Activated T-helper 1 cell treated with anti-CD3 and anti-CD28 coated beads, Interleukin-12 subunit alpha, Interleukin-12 subunit beta, Interleukin-2, Interleukin-4 antibody, amounts not matched to agents 30 ng/mL and 10 ng/mL and 1 ng/mL, durations not matched to agents 14 hours and 24 hours and 36 hours (primary cell): Measurements from ENCODE around the gene GGA2. TPM values are rescaled to one million over a fixed set of nuclear protein-coding genes. Genes with fewer than 3 reads are reported as not detected.

ENCODE experiments used
- DNase-seq: peaks from one replicate; pipeline ENCODE4 v3.0.0; 2021; ENCODE audit warnings: low spot score
- H3K27ac Mint-ChIP-seq: one replicate; pipeline ENCODE4 v1.8.0; 2021; ENCODE audit warnings: mild to moderate bottlenecking, mixed read lengths
- H3K27me3 Mint-ChIP-seq: one replicate; pipeline ENCODE4 v1.8.0; 2022; ENCODE audit warnings: mild to moderate bottlenecking, moderate library complexity, mixed read lengths; ENCODE audit not compliant: insufficient read depth
- H3K36me3 Mint-ChIP-seq: one replicate; pipeline ENCODE4 v1.8.0; 2021; ENCODE audit warnings: low read depth, mixed read lengths
- H3K4me1 Mint-ChIP-seq: one replicate; pipeline ENCODE4 v1.8.0; 2021; ENCODE audit warnings: low read depth, mixed read lengths
- H3K4me3 Mint-ChIP-seq: one replicate; pipeline ENCODE4 v1.8.0; 2021; ENCODE audit warnings: mild to moderate bottlenecking, moderate library complexity, mixed read lengths
- H3K9me3 Mint-ChIP-seq: one replicate; pipeline ENCODE4 v1.8.0; 2021; ENCODE audit warnings: mixed read lengths
- intact Hi-C: fragments of 100-400 bp; cut with micrococcal nuclease; formaldehyde crosslinking; loops from one replicate; pipeline ENCODE4 v1.15.1; 2024
- total RNA-seq: library from RNA; stranded (reverse); gene quantifications from 2 replicates; pipeline ENCODE4 v1.2.3, GENCODE V29; 2022

The GGA2 gene
- total RNA-seq, 1 donor from 2014 or later = 106 TPM

DNA sequence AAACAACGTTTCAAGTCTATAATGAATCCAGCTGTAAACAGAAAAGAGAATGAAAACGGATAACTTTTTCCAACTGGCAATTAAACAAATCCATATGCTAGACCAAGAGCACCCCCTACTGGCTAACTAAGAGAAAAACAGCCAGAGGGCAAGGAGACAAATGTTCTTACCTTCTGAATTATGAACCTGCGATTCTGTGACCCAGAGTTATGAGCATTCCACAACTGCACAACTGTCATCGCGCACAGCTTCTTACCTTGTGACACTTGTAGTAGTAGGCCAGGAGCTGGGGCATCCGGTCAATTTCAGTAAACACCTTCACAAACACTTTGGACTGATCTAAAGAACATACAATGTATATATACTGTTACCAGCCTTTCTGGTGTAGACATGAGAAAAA lies 75.9 kb downstream of the GGA2 start:
- intact Hi-C loops = loop anchor here (1.0 to 10.0 kb wide), 4 partner anchors 18 to 370 kb away; partner anchors contain the start of genes COG7 and SCNN1G
- H3K4me1 Mint-ChIP-seq = no peaks in the 10 kb centered on the region
- H3K9me3 Mint-ChIP-seq = no peaks in the 10 kb centered on the region
- DNase-seq = no peak
- no peak overlapping the region for H3K27ac Mint-ChIP-seq
- peaks cover 30% of the 10 kb centered on the region for H3K36me3 Mint-ChIP-seq
- H3K4me3 Mint-ChIP-seq = no peak overlapping the region
- H3K27me3 Mint-ChIP-seq = no peaks in the 10 kb centered on the region

DNA sequence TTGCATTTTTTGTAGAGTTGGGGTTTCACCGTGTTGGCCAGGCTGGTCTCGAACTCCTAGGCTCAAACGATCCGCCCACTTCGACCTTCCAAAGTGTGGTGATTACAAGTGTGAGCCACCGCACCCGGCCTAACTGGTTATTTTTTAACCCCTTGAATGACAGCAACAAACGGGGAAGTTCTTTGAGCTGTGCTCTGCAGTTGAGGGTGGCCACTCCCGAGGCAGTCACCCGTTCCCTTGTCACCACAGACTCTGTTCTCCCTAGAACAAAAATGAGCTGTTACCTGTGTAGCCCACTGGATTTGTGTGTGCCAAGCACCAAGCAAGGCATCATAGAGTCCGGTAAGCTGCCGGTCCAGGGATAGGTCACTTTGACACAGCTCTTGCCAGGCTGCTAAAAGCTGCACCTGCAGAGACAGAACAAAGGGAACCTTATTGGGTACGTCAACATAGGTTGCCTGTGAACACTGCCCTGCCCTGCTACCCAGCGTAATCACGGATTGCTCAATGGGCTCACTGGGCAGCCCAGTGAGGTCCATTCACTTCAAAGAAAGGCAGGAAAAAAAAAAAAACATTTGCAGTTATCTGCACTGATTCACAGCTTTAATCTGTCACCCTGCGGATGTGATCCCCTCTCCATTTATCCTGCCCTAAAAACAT lies 76.9 kb downstream of the GGA2 start:
- intact Hi-C loops = loop anchor here (10.0 kb wide), 2 partner anchors 179 to 369 kb away; no protein-coding TSS in a partner anchor
- no peak overlapping the region for H3K27ac Mint-ChIP-seq
- no peaks in the 10 kb centered on the region for H3K9me3 Mint-ChIP-seq
- peaks cover 26% of the 10 kb centered on the region for H3K36me3 Mint-ChIP-seq
- no peak for DNase-seq
- no peaks in the 10 kb centered on the region for H3K4me1 Mint-ChIP-seq
- H3K27me3 Mint-ChIP-seq = no peaks in the 10 kb centered on the region
- H3K4me3 Mint-ChIP-seq = no peak overlapping the region

DNA sequence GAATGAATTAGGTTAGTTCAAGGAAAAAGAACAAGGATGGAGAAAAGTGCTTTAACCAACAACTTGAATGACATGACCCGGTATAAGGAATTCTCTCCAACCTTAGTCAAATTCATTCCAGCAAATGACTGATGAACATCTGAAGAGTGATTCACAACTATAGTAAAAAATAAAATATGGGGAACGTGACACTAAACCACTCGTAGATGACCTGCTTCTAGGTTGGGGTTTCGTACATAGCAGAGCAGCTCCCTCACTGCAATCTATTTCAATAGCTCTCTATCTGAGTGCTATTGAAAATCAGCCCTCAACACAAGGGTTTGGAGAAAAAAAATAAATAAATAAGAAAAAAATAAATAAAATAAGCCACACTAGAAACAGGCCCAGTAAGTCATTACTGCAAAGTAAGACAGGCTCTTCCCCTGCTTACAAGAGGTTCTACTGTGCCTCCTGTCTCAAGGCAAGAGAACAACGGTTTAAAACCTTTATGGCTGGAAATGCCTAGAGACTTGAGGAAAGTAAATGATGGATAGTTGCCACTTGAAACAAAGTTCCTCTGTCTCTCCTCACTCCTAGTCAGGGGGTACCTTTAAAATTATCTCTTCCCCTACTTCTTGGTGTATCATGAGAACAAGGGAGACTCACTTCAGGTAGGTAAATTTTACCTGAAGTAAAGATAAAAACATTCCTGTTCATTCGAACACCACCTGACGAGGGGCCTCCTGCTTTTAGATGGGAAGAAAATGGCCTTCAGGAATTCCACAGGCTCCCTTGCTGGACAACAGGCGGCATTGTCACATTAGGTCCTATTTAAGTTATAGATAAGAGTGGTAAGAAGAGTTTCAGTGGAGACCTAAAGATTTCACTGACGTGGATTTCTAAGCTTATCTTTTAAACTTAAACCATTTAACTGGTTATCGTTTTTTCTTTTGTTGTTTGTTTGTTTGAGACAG lies 77.8 kb downstream of the GGA2 start:
- intact Hi-C loops = loop anchor here (10.0 kb wide), 2 partner anchors 178 to 368 kb away; no protein-coding TSS in a partner anchor

DNA sequence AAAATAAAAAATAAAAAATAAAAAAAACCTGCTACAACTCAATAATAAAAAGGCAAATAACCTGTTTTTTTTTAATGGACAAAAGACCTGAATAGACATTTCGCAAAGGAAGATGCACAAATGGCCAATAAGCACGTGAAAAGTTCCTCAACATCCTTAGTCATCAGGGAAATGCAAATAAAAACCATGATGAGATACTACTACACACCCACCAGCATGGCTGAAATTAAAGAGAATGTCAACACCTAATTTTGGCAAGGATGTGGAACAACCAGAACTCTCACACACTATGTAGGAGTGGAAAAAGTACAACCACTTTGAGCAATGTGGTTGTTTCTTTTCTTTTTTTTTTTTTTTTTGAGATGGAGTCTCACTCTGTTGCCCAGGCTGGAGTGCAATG lies 81.9 kb downstream of the GGA2 start:
- no peaks in the 10 kb centered on the region for H3K27me3 Mint-ChIP-seq
- intact Hi-C loops = no loop called here

More for the DNA sequence above, 77.8 kb downstream of the GGA2 start:
- Mint-ChIP-seq H3K9me3 (no peaks in the 10 kb centered on the region), H3K4me1 (no peaks in the 10 kb centered on the region), H3K27me3 (no peaks in the 10 kb centered on the region), H3K36me3 (peaks cover 23% of the 10 kb centered on the region), H3K27ac (no peak overlapping the region), H3K4me3 (no peak overlapping the region)
- DNase-seq = no peak

DNA sequence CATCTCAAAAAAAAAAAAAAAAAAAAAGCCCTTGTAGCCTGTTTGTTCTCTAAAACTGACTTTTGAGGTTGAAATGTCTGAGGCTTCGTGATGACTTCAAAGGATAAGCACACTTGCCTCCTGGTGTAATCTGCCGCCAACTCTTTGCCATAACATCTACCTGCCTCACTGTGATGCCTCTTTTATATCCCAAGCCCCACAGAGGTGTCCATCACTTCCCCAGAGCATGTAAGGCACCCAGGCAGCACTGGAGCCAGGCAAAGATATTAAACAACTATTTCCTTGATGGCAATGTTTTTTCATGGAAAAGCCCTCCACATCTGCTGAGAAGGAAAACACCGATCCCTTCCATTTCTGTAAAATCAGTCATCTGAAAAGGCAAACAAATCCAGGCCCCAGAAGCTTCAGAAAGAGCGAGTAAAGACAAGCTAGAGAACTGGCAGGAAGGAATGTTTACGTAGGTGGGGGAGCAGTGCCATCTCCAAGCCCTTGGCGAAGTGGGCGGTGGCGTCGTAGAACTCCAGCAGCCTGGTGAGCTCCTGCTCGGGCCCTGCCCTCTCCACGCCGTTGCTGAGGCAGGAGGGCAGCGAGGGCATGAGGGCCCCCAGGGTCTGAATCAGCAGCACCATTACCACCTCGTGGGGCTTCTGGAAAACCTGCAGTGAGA lies 85.9 kb downstream of the GGA2 start:
- Mint-ChIP-seq H3K9me3 (no peaks in the 10 kb centered on the region), H3K4me1 (no peaks in the 10 kb centered on the region), H3K27me3 (no peaks in the 10 kb centered on the region), H3K4me3 (no peak overlapping the region), H3K27ac (no peak overlapping the region), H3K36me3 (peaks cover 20% of the 10 kb centered on the region)
- intact Hi-C loops = no loop called here
- DNase-seq = no peak

More for the DNA sequence above, 81.9 kb downstream of the GGA2 start:
- Mint-ChIP-seq H3K4me3 (no peak overlapping the region), H3K9me3 (no peaks in the 10 kb centered on the region), H3K36me3 (peaks cover 23% of the 10 kb centered on the region), H3K4me1 (no peaks in the 10 kb centered on the region), H3K27ac (no peak overlapping the region)
- no peak for DNase-seq

DNA sequence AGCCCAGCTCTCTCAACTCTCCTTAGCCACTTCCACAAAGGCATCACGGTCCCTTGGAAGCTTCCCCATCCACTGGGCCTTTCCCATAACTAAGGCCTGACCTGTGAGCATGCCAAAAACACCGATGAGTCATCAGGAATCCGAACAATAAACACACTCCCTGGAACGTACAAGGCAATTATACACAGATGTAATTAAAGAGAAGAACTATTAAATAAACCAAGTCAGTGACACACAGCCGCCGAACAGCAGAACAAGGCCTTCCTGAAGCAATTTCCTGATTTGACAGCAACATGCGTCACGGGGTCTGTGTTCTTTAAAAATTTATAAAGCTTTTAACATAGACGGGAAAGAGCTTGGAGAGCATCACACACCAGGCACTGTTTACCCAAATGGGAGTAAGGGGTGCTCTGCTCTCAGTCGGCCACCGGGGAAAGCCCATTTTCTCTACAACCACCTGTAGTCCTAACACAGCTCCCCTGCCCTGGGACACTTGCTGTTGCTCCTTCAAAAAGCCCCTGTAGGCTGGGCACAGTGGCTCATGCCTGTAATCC lies 86.7 kb downstream of the GGA2 start:
- intact Hi-C loops = no loop called here
- peaks cover 19% of the 10 kb centered on the region for H3K36me3 Mint-ChIP-seq
- no peak overlapping the region for H3K27ac Mint-ChIP-seq
- no peak overlapping the region for H3K4me3 Mint-ChIP-seq
- H3K4me1 Mint-ChIP-seq = no peaks in the 10 kb centered on the region
- no peak for DNase-seq
- H3K9me3 Mint-ChIP-seq = no peaks in the 10 kb centered on the region
- no peaks in the 10 kb centered on the region for H3K27me3 Mint-ChIP-seq

DNA sequence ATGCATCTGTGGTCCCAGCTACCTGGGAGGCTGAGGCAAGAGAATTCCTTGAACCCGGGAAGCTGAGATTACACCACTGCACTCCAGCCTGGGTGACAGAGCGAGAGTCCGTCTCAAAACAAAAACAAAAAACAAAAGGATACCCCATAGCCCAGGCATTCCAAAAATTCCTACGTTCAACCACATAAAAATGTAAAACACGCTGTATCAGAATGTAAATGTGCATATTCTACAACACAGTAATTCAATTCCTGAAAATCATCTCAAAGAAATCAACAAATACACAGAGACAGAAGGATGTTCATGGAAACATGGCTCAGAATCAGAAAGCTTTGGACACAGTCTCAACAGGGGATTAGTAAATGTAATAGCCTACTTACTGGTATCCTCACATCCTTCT lies 90.3 kb downstream of the GGA2 start:
- no peak overlapping the region for H3K27ac Mint-ChIP-seq
- no peak for DNase-seq
- peaks cover 17% of the 10 kb centered on the region for H3K36me3 Mint-ChIP-seq
- intact Hi-C loops = no loop called here
- H3K4me1 Mint-ChIP-seq = no peaks in the 10 kb centered on the region
- no peaks in the 10 kb centered on the region for H3K9me3 Mint-ChIP-seq
- H3K27me3 Mint-ChIP-seq = no peaks in the 10 kb centered on the region
- no peak overlapping the region for H3K4me3 Mint-ChIP-seq

DNA sequence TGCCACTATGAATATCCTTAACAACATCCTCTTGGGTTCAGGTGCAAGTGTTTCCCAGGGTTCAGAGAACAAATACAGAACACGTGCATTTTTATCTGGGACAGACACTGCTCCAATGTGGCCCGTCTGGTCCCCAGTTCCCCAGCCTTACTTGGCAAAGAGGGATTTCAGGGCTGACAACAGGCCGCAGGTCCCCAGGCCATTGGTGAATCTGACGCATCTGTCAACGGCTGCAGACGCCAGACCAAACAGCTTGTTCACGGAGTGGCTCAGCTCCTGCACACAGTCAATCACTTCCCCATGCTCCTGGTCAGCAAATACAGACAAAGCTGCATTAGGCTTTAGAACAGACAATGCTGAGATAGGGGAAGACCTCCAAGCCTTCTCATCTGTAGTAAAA lies 93.5 kb downstream of the GGA2 start:
- no peaks in the 10 kb centered on the region for H3K4me1 Mint-ChIP-seq
- H3K36me3 Mint-ChIP-seq = peaks cover 11% of the 10 kb centered on the region
- H3K4me3 Mint-ChIP-seq = no peak overlapping the region
- H3K9me3 Mint-ChIP-seq = no peaks in the 10 kb centered on the region
- H3K27ac Mint-ChIP-seq = no peak overlapping the region
- no peak for DNase-seq
- no peaks in the 10 kb centered on the region for H3K27me3 Mint-ChIP-seq
- intact Hi-C loops = no loop called here

DNA sequence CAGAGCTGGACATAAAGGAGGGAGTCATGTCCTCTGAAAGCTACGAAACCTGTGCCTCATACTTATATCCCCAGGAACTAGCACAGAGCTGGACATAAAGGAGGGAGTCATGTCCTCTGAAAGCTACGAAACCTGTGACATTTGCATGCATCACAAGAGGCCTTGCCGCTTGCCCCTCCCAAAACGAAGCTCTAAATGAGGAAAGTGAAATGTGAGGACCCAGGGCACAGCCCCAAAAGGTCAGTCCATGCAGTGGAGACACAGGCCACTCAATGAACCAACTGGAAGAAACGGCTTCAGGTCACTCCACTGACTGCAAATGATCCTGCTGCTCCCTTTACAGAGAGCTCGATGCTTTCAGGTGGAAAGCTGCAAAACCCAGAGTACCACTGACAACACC lies 95.6 kb downstream of the GGA2 start:
- Mint-ChIP-seq H3K4me1 (no peaks in the 10 kb centered on the region), H3K9me3 (no peaks in the 10 kb centered on the region), H3K27me3 (no peaks in the 10 kb centered on the region), H3K4me3 (no peak overlapping the region), H3K27ac (no peak overlapping the region), H3K36me3 (peaks cover 10% of the 10 kb centered on the region)
- intact Hi-C loops = no loop called here
- DNase-seq = no peak

Other genes with a start within 250 kb of the GGA2 start
- not detected in 2 replicates for gene SCNN1B, start 208.2 kb downstream of the GGA2 start, total RNA-seq
- 23.5 and 24.1 TPM in 2 replicates for gene COG7, start 57.3 kb downstream of the GGA2 start, total RNA-seq
- 27.8 and 29.9 TPM in 2 replicates for gene EARS2, start 46.9 kb upstream of the GGA2 start, total RNA-seq
- gene UBFD1, start 47.2 kb upstream of the GGA2 start, total RNA-seq = 54.9 and 55.0 TPM in 2 replicates
- gene NDUFAB1, start 85.8 kb upstream of the GGA2 start, total RNA-seq = 146 and 148 TPM in 2 replicates
- 34.4 and 36.2 TPM in 2 replicates for gene PALB2, start 130.8 kb upstream of the GGA2 start, total RNA-seq
- 102 and 105 TPM in 2 replicates for gene DCTN5, start 131.0 kb upstream of the GGA2 start, total RNA-seq
- gene PLK1, start 168.4 kb upstream of the GGA2 start, total RNA-seq = 45.2 and 54.7 TPM in 2 replicates
- not detected in 2 replicates for gene ERN2, start 202.7 kb upstream of the GGA2 start, total RNA-seq
- not detected in 2 replicates for gene CHP2, start 244.5 kb upstream of the GGA2 start, total RNA-seq